Testis (tissue), 3 donors: ENCODE measurements around the gene OR6B3. TPM values are rescaled to one million over a fixed set of nuclear protein-coding genes. Genes with fewer than 3 reads are reported as not detected.

Experiments
- DNase-seq: peaks from one replicate; pipeline ENCODE4 v3.0.0-alpha.2; 2019
- H3K27ac ChIP-seq, 2 donors: fragments of 200-600 bp; sonication (generic); one replicate each; pipeline ENCODE4 v1.5.1; 2019
- H3K27me3 ChIP-seq: fragments of 200-600 bp; sonication (generic); one replicate; pipeline ENCODE4 v1.5.1; 2019
- H3K36me3 ChIP-seq: fragments of 200-600 bp; sonication (generic); one replicate; pipeline ENCODE4 v1.5.1; 2017; ENCODE audit warnings: low read depth; ENCODE audit errors: missing control alignments
- H3K4me1 ChIP-seq: fragments of 200-600 bp; sonication (generic); one replicate; pipeline ENCODE4 v1.5.1; 2019
- H3K4me3 ChIP-seq, 2 donors: fragments of 200-600 bp; sonication (generic); one replicate each; pipeline ENCODE4 v1.5.1; 2017 to 2019
- H3K9me3 ChIP-seq: fragments of 200-600 bp; sonication (generic); one replicate; pipeline ENCODE4 v1.5.1; 2017
- CTCF ChIP-seq, 3 experiments: fragments of 450-650 bp in 2 of 3; fragments of 200-600 bp in 1 of 3; sonication (generic) in 1 of 3; IDR thresholded peaks; one replicate each; pipeline ENCODE4 v1.5.1; 2016 to 2019; ENCODE audit warnings: antibody characterized with exemption in 3 of 3, mild to moderate bottlenecking in 2 of 3, moderate library complexity in 1 of 3
- POLR2A ChIP-seq: fragments of 450-650 bp; IDR thresholded peaks from one replicate; pipeline ENCODE4 v1.6.1; 2017; ENCODE audit warnings: antibody characterized with exemption, mild to moderate bottlenecking, moderate library complexity
- WGBS, 2 donors: methylation state at CpG; one replicate each; pipeline ENCODE4 v1.1.5; 2018; 5-methylcytosine and 5-hydroxymethylcytosine counted together
- intact Hi-C: fragments of 100-400 bp; cut with DNase I; formaldehyde crosslinking; loops from one replicate; pipeline ENCODE4 v1.15.1; 2023; ENCODE audit warnings: low total_unique reads
- polyA plus RNA-seq: library from polyadenylated mRNA; stranded (reverse); fragments of 350-450 nt; fragmentation: Illumina TruSeq; extraction: RNeasy Lipid Tissue Mini Kit (QIAGEN cat#74804); gene quantifications from one replicate; pipeline ENCODE4 v1.2.3, GENCODE V29; 2014; ENCODE audit warnings: low read depth, low replicate concordance; ENCODE audit not compliant: insufficient read depth
- total RNA-seq, 2 donors: library from RNA; depleted of rRNA; stranded (reverse); fragments of >200 nt; gene quantifications; one replicate each; pipeline ENCODE4 v1.2.3, GENCODE V29; 2016

OR6B3 gene
- total and polyA plus RNA-seq, 3 donors from 2014 or later: 0.80 to 1.4 (median 1.0) TPM

- WGBS, 2 donors: 72 to 94% methylated on average over 6 of the region's 6 CpGs
- Histone ChIP-seq H3K36me3 (no peaks in the 10 kb centered on the region), H3K27ac (no peak overlapping the region), H3K4me3 (no peak overlapping the region), H3K9me3 (no peaks in the 10 kb centered on the region), H3K4me1 (no peaks in the 10 kb centered on the region), H3K27me3 (no peaks in the 10 kb centered on the region)
- intact Hi-C loops: no loop called here
- TF ChIP-seq POLR2A (no peak), CTCF (IDR thresholded peaks at IDR 0.05) (no peak)
- DNase-seq: no peak
These were observed 12.0 kb downstream of the OR6B3 start for GRCh38 chr2:240041363-240041762.

GRCh38 chr2:240037358-240037757, 16.0 kb downstream of the OR6B3 start:
- Histone ChIP-seq H3K9me3 (no peaks in the 10 kb centered on the region), H3K27me3 (no peaks in the 10 kb centered on the region), H3K4me3 (no peak overlapping the region), H3K27ac (no peak overlapping the region), H3K36me3 (no peaks in the 10 kb centered on the region), H3K4me1 (no peaks in the 10 kb centered on the region)
- intact Hi-C loops: no loop called here
- TF ChIP-seq POLR2A (no peak), CTCF (IDR thresholded peaks at IDR 0.05) (no peak)
- no peak for DNase-seq

DNA sequence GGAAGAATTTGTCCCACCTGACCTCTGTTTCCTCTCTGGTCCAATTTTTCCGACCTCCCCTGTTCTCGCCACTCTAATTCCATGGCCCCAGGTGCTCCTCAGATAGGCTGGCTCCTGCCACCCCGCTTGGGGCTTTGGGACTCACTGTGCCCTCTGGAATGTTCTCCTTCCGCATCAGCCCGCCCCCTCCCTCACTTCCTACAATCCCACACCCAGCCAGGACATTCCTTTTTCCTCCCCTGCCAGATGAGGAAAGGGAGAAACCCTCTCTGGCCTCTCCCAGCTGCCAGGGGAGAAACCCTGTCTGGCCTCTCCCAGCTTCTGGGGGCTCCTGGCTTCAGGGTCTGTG, 20.0 kb downstream of the OR6B3 start:
- no peak overlapping the region for H3K27ac ChIP-seq
- H3K36me3 ChIP-seq: no peaks in the 10 kb centered on the region
- intact Hi-C loops: no loop called here
- TF ChIP-seq CTCF (IDR thresholded peaks at IDR 0.05) (no peak), POLR2A (no peak)
- DNase-seq: no peak
- H3K4me1 ChIP-seq: no peaks in the 10 kb centered on the region
- WGBS, 2 donors: 43 to 53% methylated on average over 5 of the region's 5 CpGs
- H3K4me3 ChIP-seq: no peak overlapping the region
- no peaks in the 10 kb centered on the region for H3K27me3 ChIP-seq
- no peaks in the 10 kb centered on the region for H3K9me3 ChIP-seq

DNA sequence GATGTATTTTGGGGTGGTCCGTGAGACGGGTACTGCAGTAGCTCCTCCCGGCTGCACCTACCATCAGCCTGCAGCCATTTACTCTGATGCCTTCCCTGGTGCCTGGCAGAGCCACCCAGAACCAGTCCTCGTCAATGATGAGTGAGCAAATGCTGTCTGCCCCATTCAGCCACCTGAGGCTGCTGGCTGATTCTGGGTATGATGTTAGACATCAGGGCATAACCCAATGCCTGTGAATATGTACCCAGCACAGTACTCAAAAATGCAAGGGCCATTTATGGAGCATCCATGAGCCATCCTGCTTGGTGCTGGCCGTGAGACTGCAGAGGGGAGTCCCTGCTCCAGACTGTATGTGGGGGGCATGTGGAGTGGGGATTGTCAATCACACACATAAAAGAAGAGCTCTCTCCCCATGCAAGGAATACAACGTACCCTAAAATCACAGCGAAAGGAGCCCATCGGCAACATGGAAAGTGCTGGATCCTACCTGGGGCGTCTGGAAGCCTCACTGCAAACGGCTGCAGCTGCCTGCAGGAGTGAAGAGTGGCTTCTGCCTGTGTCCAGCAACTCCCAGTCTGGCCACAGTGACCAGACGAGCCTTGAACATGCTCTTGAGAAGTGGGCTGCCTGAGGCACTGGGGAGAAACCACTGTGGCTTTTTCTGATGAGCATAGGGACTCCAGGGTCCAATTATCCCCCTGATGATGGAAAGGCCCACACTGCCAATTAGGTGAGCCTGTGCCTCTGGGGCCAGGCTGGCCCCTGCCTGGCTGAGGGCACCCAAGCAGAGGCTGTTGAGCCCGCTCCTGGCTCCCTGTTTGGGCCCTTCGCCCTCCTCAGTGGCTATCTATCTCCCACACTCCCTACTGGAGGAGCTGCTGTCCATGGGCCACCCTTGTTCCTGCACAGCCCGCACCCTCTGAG, 20.7 kb downstream of the OR6B3 start:
- no peak for TF ChIP-seq CTCF (IDR thresholded peaks at IDR 0.05)
- TF ChIP-seq POLR2A: no peak
- intact Hi-C loops: no loop called here
- no peak for DNase-seq

More for the DNA sequence above, 20.7 kb downstream of the OR6B3 start:
- Histone ChIP-seq H3K4me1 (no peaks in the 10 kb centered on the region), H3K27me3 (no peaks in the 10 kb centered on the region), H3K27ac (no peak overlapping the region), H3K36me3 (no peaks in the 10 kb centered on the region), H3K4me3 (no peak overlapping the region), H3K9me3 (no peaks in the 10 kb centered on the region)
- WGBS, 2 donors: 81 to 82% methylated on average over 10 to 14 of the region's 14 CpGs
